ENCODE data around the gene XIRP2. TPM values are rescaled to one million over a fixed set of nuclear protein-coding genes. Genes with fewer than 3 reads are reported as not detected.

Gene XIRP2
- total RNA-seq, 1 donor from 2014 or later, result 0.29 TPM

DNA sequence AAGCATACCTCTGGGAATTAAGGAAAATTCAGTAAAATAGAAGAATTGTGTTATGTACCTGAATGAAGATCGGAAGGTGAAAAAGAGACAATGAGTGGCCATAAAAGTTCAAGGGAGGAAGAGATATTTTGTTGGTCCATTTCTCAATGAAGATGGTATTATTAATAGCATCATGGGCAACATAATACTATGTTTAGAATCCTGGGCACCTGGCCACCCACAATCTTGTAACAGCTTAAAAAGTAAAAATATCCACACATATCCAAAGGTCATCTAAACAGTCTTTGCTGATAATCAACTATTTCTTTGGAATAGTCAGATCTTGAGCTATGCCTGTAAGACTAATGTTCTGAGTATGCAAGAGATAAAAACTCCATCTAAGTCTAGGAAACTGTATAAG is 73.7 kb downstream of the XIRP2 start:
- TF ChIP-seq CTCF (IDR thresholded peaks at IDR 0.05; ENCODE audit: insufficient read depth, low read length, poor library complexity, severe bottlenecking), result no peak
- no peak for DNase-seq (ENCODE audit: low read depth)
- Histone ChIP-seq H3K36me3 (ENCODE audit: control insufficient read depth, insufficient read depth, low read length) (no peaks in the 10 kb centered on the region), H3K4me3 (ENCODE audit: low read depth, low read length) (no peak overlapping the region), H3K27me3 (ENCODE audit: control insufficient read depth, insufficient read depth, low read length) (no peaks in the 10 kb centered on the region)

DNA sequence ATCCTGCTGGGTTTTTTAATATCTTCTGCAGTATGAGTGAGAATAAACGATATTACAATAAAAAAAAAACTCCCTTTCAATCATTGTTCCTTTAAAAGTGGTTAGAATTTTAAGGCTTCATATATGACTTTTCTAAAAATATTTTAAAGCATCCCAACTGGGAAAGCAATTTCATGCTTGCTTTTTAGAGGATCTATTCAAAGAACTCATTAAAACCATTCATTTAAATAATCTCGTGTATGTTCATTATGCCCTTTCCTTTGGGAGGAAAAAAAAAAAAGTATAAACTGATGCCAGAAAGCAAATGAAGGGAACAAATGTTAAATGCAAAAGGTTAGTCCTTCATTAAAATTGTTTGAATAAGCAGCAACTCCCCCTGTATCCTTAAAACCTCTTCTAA is 81.2 kb downstream of the XIRP2 start:
- no peaks in the 10 kb centered on the region for H3K36me3 ChIP-seq (ENCODE audit: control insufficient read depth, insufficient read depth, low read length)
- no peak for DNase-seq (ENCODE audit: low read depth)
- TF ChIP-seq CTCF (IDR thresholded peaks at IDR 0.05; ENCODE audit: insufficient read depth, low read length, poor library complexity, severe bottlenecking), result no peak
- no peaks in the 10 kb centered on the region for H3K27me3 ChIP-seq (ENCODE audit: control insufficient read depth, insufficient read depth, low read length)
- H3K4me3 ChIP-seq (ENCODE audit: low read depth, low read length), result no peak overlapping the region

- DNase-seq (ENCODE audit: low read depth), result no peak
- Histone ChIP-seq H3K4me3 (ENCODE audit: low read depth, low read length) (no peak overlapping the region), H3K27me3 (ENCODE audit: control insufficient read depth, insufficient read depth, low read length) (no peaks in the 10 kb centered on the region), H3K36me3 (ENCODE audit: control insufficient read depth, insufficient read depth, low read length) (no peaks in the 10 kb centered on the region)
- no peak for TF ChIP-seq CTCF (IDR thresholded peaks at IDR 0.05; ENCODE audit: insufficient read depth, low read length, poor library complexity, severe bottlenecking)
Observed at GRCh38 chr2:166972002-166972401, 83.7 kb downstream of the XIRP2 start.

DNA sequence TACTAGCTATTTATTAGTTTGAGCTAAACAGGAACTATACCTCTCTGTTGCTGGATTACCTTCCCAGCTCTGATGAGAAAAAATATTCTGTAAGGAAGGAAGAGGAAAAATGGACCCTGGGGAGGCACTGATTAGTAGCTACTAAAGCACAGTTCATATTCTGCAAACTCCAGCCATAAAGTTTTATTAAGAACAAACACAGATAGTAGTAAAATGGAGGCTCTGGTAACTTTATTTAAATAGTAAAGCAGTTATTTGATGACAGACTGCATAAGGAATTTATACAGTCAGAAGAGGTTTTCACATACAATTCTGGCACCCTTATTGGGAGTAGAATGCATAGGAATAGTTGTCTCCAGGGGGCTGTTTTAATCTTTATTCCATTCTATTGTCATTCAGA is 84.1 kb downstream of the XIRP2 start:
- Histone ChIP-seq H3K36me3 (ENCODE audit: control insufficient read depth, insufficient read depth, low read length) (no peaks in the 10 kb centered on the region), H3K27me3 (ENCODE audit: control insufficient read depth, insufficient read depth, low read length) (no peaks in the 10 kb centered on the region), H3K4me3 (ENCODE audit: low read depth, low read length) (no peak overlapping the region)
- no peak for DNase-seq (ENCODE audit: low read depth)
- TF ChIP-seq CTCF (IDR thresholded peaks at IDR 0.05; ENCODE audit: insufficient read depth, low read length, poor library complexity, severe bottlenecking), result no peak

DNA sequence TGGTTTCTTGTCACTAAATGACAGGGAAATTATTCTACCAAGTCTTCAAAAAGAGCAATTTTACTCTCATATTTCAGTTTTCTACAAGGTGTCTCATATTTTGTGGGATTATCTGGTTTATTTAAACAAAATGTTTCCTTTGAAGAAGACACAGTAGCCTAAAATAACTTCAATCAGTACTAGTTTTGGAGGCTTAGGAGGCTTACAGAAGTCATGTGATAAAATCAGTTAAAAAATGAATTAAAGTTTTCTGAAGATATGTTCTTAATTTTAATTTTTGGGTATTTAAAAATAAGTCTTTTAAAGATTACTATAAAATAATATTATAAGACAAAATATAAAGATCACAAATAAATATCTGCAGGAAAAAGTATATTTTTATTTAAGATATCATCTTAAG is 95.9 kb downstream of the XIRP2 start:
- Histone ChIP-seq H3K27me3 (ENCODE audit: control insufficient read depth, insufficient read depth, low read length) (no peaks in the 10 kb centered on the region), H3K4me3 (ENCODE audit: low read depth, low read length) (no peak overlapping the region), H3K36me3 (ENCODE audit: control insufficient read depth, insufficient read depth, low read length) (no peaks in the 10 kb centered on the region)
- TF ChIP-seq CTCF (IDR thresholded peaks at IDR 0.05; ENCODE audit: insufficient read depth, low read length, poor library complexity, severe bottlenecking), result no peak
- DNase-seq (ENCODE audit: low read depth), result no peak

DNA sequence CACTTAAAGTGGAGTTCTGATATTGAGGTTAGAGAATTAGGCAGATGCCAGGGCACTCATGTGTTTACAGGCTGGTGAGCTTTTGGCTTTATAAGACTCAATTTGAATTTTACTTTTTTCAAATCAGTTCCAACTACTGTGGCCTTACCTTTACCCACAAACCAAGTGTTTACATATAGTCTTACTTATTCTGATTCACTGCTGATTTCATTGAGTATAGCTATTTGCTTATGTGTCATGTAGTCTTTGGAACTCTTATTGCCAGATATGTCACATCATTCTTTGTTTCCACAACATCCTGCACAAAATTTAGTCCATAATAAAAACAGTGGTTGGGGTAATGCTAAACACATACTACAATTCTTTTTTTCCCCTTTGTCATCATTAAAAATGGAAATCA is 96.5 kb downstream of the XIRP2 start:
- no peak for DNase-seq (ENCODE audit: low read depth)
- Histone ChIP-seq H3K4me3 (ENCODE audit: low read depth, low read length) (no peak overlapping the region), H3K36me3 (ENCODE audit: control insufficient read depth, insufficient read depth, low read length) (no peaks in the 10 kb centered on the region), H3K27me3 (ENCODE audit: control insufficient read depth, insufficient read depth, low read length) (no peaks in the 10 kb centered on the region)
- TF ChIP-seq CTCF (IDR thresholded peaks at IDR 0.05; ENCODE audit: insufficient read depth, low read length, poor library complexity, severe bottlenecking), result no peak
